GM10266 (cell line): Measurements from ENCODE around the gene CC2D1A.
A peak's percentile ranks its signal among the peaks of the same experiment; 100 is the strongest.

Experiments used
- DNase-seq: peaks from one replicate; pipeline ENCODE4 v3.0.0; 2012; ENCODE audit errors: extremely low spot score
- TF ChIP-seq, protein P1 (sequence below): IDR thresholded peaks from 2 replicates; pipeline ENCODE4 v1.5.1; 2012; ENCODE audit warnings: mild to moderate bottlenecking, low read depth; ENCODE audit not compliant: control insufficient read depth, insufficient read depth; ENCODE audit errors: missing control alignments

The CC2D1A gene

DNA sequence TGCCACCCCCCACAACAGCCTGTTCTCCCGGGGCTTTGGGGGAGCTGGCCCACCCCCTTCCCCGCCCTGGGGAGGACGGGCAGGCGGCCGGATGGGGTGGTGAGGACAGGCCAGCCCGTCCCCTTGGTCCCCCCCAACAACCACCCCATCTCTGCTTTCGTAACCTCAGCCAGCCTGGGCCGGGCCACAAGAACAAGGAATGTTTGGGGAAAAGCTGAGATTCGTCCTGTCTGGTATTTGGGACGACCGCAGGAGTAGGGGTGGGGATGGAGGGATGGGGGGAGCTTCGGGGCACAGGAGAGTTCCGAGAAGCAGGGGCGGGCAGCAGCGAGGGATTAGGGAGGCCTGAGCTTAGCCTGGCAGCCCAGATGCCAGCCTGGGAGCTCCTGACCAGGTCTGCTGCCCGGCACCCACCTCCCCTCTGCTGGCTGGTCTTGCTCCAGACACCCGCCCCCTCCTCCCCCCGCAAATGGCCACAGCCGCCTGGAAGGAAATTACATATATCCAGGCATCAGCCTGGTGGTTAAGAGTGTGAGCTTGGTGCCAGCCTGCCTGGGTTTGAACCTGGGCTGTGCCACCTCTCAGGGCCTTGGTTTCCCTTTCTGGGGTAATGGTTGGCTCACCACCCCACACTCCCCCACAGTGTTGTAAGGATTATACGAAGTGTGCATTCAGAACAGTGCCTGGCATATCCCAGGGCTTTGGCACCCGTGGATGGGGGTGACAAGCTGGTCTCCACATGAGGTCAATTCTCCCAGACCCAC lies 32.5 kb downstream of the CC2D1A start, which contains the start of gene PODNL1:
Gene PODNL1, minus strand, starts transcription at position 117 of the 764 bp plus-strand sequence. CDS start 236 bp downstream, outside the sequence.
- TF ChIP-seq, protein P1, sequence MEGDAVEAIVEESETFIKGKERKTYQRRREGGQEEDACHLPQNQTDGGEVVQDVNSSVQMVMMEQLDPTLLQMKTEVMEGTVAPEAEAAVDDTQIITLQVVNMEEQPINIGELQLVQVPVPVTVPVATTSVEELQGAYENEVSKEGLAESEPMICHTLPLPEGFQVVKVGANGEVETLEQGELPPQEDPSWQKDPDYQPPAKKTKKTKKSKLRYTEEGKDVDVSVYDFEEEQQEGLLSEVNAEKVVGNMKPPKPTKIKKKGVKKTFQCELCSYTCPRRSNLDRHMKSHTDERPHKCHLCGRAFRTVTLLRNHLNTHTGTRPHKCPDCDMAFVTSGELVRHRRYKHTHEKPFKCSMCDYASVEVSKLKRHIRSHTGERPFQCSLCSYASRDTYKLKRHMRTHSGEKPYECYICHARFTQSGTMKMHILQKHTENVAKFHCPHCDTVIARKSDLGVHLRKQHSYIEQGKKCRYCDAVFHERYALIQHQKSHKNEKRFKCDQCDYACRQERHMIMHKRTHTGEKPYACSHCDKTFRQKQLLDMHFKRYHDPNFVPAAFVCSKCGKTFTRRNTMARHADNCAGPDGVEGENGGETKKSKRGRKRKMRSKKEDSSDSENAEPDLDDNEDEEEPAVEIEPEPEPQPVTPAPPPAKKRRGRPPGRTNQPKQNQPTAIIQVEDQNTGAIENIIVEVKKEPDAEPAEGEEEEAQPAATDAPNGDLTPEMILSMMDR = no peak
- DNase-seq = no peak

- no peak for DNase-seq
- TF ChIP-seq, protein P1 = no peak
Observed at GRCh38 chr19:13942023-13942684, 36.2 kb downstream of the CC2D1A start.

- DNase-seq = no peak
- TF ChIP-seq, protein P1 = no peak
Observed at GRCh38 chr19:13946414-13946813, 40.4 kb downstream of the CC2D1A start.

DNA sequence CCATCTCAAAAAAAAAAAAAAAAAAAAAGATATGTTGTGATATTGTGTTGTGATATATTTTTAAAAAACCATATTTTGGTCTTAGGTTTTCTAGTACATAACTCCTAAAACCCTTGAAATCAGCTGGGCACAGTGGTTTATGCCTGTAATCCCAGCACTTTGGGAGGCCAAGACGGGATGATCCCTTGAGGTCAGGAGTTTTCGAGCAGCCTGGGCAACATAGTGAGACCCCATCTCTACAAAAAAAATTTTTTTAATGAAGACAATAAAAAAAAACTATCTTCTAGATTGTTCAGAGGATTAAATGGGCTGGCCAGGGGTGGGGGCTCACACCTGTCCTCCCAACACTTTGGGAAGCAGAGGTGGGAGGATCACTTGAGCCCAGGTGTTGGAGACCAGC lies 45.0 kb downstream of the CC2D1A start:
- no peak for DNase-seq
- TF ChIP-seq, protein P1 = no peak

GRCh38 chr19:13951799-13952153 lies 45.8 kb downstream of the CC2D1A start:
- TF ChIP-seq, protein P1 = no peak
- DNase-seq = no peak

DNA sequence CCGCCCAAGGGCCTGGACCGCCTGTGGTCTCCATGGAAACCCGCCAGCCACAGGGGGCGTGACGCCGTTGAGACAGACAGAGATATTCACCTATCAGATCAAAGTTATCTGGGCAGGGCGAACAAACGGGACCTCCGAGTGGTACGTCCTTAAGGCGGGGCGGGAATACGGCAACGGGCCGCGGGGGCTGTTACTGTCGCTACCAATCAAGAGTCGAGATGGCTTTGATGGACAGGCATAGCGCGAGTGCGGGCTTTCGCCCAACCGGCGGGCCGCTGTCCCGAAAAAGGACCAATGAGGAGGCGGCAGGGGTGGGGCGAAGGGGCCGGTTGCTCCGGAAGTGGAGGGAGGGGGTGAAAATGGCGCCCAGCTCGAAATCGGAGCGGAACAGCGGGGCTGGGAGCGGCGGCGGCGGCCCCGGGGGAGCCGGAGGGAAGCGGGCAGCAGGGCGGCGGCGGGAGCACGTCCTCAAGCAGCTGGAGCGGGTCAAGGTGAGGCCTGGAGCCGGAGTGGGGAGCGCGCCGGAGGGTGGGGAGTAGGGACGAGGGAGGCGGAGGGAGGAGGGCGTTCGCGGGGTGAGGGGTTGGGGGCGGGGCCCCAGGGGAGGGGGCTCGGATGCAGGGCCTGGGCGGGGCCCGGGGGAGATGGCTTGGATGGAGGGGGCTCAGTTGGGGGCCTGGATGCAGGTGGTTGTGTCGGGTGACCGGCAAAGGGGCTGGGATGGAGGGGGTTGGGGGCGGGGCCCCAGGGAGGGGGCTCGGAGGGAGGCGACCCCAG lies 46.3 kb downstream of the CC2D1A start, which contains the start of gene DCAF15:
Gene DCAF15, plus strand, starts transcription at position 356 of the 777 bp plus-strand sequence. Its CDS starts 4 bp downstream, at position 360.
- TF ChIP-seq, protein P1 = no peak
- DNase-seq = peak; percentile 100
